Prostate gland (tissue), 2 donors: ENCODE measurements around the gene ATG4B. TPM values are rescaled to one million over a fixed set of nuclear protein-coding genes. Genes with fewer than 3 reads are reported as not detected.

Experiments
- DNase-seq: peaks from one replicate; pipeline ENCODE4 v3.0.0-alpha.2; 2019; ENCODE audit warnings: low spot score
- H3K27ac ChIP-seq, 2 donors: fragments of 200-600 bp; sonication (generic); 2 replicates each; pipeline ENCODE4 v1.5.1; 2017 to 2019
- H3K27me3 ChIP-seq: fragments of 200-600 bp; sonication (generic); replicated peaks from 2 replicates; pipeline ENCODE4 v1.5.1; 2019; ENCODE audit not compliant: insufficient read depth
- H3K36me3 ChIP-seq, 2 donors: fragments of 200-600 bp; sonication (generic); 1 replicate in 1 of 2; 2 replicates in 1 of 2; pipeline versions ENCODE4 v1.5.1 to v1.8.1; 2017 to 2019
- H3K4me1 ChIP-seq: fragments of 200-600 bp; sonication (generic); replicated peaks from 2 replicates; pipeline ENCODE4 v1.5.1; 2019
- H3K4me3 ChIP-seq, 2 donors: fragments of 200-600 bp; sonication (generic); 2 replicates each; pipeline ENCODE4 v1.5.1; 2017 to 2019
- H3K9me3 ChIP-seq: fragments of 200-600 bp; sonication (generic); 2 replicates; pipeline ENCODE4 v1.5.1; 2017
- CTCF ChIP-seq, 4 experiments: fragments of 200-600 bp in 2 of 4; fragments of 450-650 bp in 2 of 4; sonication (generic) in 2 of 4; IDR thresholded peaks; 1 replicate in 3 of 4; 2 replicates in 1 of 4; pipeline ENCODE4 v1.5.1; 2016 to 2019; ENCODE audit warnings: antibody characterized with exemption in 4 of 4, mild to moderate bottlenecking in 2 of 4, moderate library complexity in 2 of 4
- POLR2A ChIP-seq: fragments of 450-650 bp; IDR thresholded peaks from one replicate; pipeline ENCODE4 v1.6.1; 2016; ENCODE audit warnings: antibody characterized with exemption, mild to moderate bottlenecking
- POLR2AphosphoS5 ChIP-seq: sonication (generic); formaldehyde crosslinking; IDR thresholded peaks from one replicate; pipeline ENCODE4 v1.6.1; 2017; ENCODE audit warnings: antibody characterized with exemption
- WGBS: methylation state at CpG from one replicate; pipeline ENCODE4 v1.1.5; 2018; 5-methylcytosine and 5-hydroxymethylcytosine counted together
- intact Hi-C: fragments of 100-400 bp; cut with DNase I; formaldehyde crosslinking; loops from one replicate; pipeline ENCODE4 v1.14.2; 2022
- total RNA-seq, 2 donors: library from RNA; depleted of rRNA; stranded (reverse); fragments of >200 nt; gene quantifications; one replicate each; pipeline ENCODE4 v1.1.0, GENCODE V29; 2016

Gene ATG4B
- total RNA-seq, 2 donors from 2014 or later = 63.9 to 162 TPM

DNA sequence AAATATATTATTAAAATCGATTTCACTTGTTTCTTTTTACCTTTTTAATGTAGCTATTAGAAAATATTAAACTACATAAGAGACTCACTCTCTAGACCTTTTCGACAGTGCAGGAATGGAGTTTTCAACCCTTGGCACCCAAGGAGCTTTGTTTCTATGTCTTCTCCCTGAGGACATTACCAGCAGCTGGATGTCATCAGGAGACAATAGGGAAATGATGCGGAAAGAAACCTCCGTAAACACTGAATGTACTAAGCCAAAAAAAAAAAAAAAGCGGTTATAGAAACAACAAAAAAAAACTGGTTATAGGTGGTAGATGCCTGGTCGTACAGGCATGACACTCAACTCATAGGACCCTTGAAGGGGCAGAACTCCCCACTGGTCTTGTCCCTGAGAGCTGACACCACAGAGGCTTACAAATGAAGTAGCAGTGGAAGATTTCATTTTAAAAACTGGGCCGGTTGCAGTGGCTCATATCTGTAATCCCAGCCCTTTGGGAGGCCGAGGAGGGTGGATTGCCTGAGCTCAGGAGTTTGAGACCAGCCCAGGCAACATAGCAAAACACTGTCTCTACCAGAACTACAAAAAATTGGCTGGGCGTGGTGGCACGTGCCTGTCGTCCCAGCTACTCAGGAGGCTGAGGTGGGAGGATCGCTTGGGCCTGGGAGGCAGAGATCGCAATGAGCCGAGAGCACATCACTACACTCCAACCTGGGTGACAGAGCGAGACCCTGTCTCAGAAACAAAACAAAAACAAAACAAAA, 24.3 kb upstream of the ATG4B start:
- H3K27me3 ChIP-seq = no peaks in the 10 kb centered on the region
- no peak overlapping the region for H3K4me3 ChIP-seq
- H3K36me3 ChIP-seq = no peaks in the 10 kb centered on the region
- no peak for DNase-seq
- H3K9me3 ChIP-seq = no peaks in the 10 kb centered on the region
- TF ChIP-seq CTCF (IDR thresholded peaks at IDR 0.05) (no peak), POLR2A (no peak), POLR2AphosphoS5 (no peak)
- peak overlapping the region; percentile 17 to 41 for H3K27ac ChIP-seq
- H3K4me1 ChIP-seq = peaks cover 10% of the 10 kb centered on the region
- 63% methylated on average over 15 of the region's 15 CpGs for WGBS
- intact Hi-C loops = no loop called here

DNA sequence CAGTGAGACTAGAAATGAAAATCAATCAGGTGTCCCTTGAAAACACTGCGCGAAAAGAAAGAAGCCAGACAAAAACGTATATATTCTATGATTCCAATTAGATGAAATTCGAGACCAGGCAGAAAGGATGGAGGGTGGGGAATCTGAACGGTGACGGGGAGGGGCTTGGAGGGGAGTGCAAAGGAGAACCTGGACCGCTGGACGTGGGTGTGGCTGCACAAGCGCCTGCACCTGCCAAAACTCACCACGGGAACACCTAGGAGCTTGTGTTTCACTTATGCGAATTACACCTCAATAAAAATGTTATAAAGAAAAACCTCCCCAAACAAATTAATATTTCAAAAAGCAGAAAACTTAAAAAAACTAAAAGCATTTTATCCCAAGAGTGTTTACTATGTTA, 22.5 kb upstream of the ATG4B start:
- Histone ChIP-seq H3K9me3 (no peaks in the 10 kb centered on the region), H3K27ac (no peak overlapping the region), H3K4me1 (peaks cover 6% of the 10 kb centered on the region), H3K4me3 (no peak overlapping the region), H3K27me3 (no peaks in the 10 kb centered on the region), H3K36me3 (no peaks in the 10 kb centered on the region)
- WGBS = 66% methylated on average over 11 of the region's 11 CpGs
- no peak for DNase-seq
- no peak for TF ChIP-seq POLR2A
- TF ChIP-seq POLR2AphosphoS5 = no peak
- no peak for TF ChIP-seq CTCF (IDR thresholded peaks at IDR 0.05)
- intact Hi-C loops = no loop called here

GRCh38 chr2:241615522-241616052, 21.9 kb upstream of the ATG4B start:
- DNase-seq = no peak
- Histone ChIP-seq H3K27ac (peak overlapping the region in 1 of 2 donors; percentile 67), H3K27me3 (no peaks in the 10 kb centered on the region), H3K9me3 (no peaks in the 10 kb centered on the region), H3K36me3 (no peaks in the 10 kb centered on the region), H3K4me1 (peaks cover 6% of the 10 kb centered on the region), H3K4me3 (no peak overlapping the region)
- 92% methylated on average over 16 of the region's 16 CpGs for WGBS
- intact Hi-C loops = no loop called here
- no peak for TF ChIP-seq CTCF (IDR thresholded peaks at IDR 0.05)
- no peak for TF ChIP-seq POLR2AphosphoS5
- TF ChIP-seq POLR2A = no peak

- H3K4me1 ChIP-seq = peaks cover 6% of the 10 kb centered on the region
- WGBS = 71% methylated on average over 30 of the region's 30 CpGs
- no peaks in the 10 kb centered on the region for H3K27me3 ChIP-seq
- peak overlapping the region; percentile 56 to 67 for H3K27ac ChIP-seq
- TF ChIP-seq POLR2AphosphoS5 (no peak), CTCF (IDR thresholded peaks at IDR 0.05) (no peak), POLR2A (no peak)
- H3K36me3 ChIP-seq = no peaks in the 10 kb centered on the region
- peak overlapping the region; percentile 3 to 24 for H3K4me3 ChIP-seq
- H3K9me3 ChIP-seq = no peaks in the 10 kb centered on the region
- intact Hi-C loops = no loop called here
- no peak for DNase-seq
Observed at GRCh38 chr2:241616168-241617125, 21.0 kb upstream of the ATG4B start.
